Coronary artery (tissue), 2 donors: ENCODE results near the gene FSHR.

Source experiments
- DNase-seq: peaks from one replicate; pipeline ENCODE4 v3.0.0-alpha.2; 2017; ENCODE audit warnings: low spot score
- H3K27ac ChIP-seq, 2 donors: fragments of 200-600 bp; sonication (generic); one replicate each; pipeline ENCODE4 v1.5.1; 2016 to 2019
- H3K4me3 ChIP-seq: fragments of 200-600 bp; sonication (generic); 2 replicates; pipeline ENCODE4 v1.5.1; 2016; ENCODE audit warnings: mild to moderate bottlenecking, moderate library complexity
- CTCF ChIP-seq: fragments of 200-600 bp; sonication (generic); IDR thresholded peaks from one replicate; pipeline ENCODE4 v1.5.1; 2019; ENCODE audit warnings: antibody characterized with exemption

Gene FSHR

GRCh38 chr2:48938231-48938630, 216.1 kb downstream of the FSHR start:
- Histone ChIP-seq H3K27ac (no peak overlapping the region), H3K4me3 (no peak overlapping the region)
- TF ChIP-seq CTCF, result no peak
- no peak for DNase-seq

GRCh38 chr2:48934807-48935206, 219.5 kb downstream of the FSHR start:
- TF ChIP-seq CTCF, result no peak
- no peak for DNase-seq
- Histone ChIP-seq H3K27ac (no peak overlapping the region), H3K4me3 (no peak overlapping the region)

- DNase-seq, result no peak
- no peak overlapping the region for H3K4me3 ChIP-seq
- no peak overlapping the region for H3K27ac ChIP-seq
- no peak for TF ChIP-seq CTCF
Measured at GRCh38 chr2:48933828-48934497, 220.4 kb downstream of the FSHR start.

GRCh38 chr2:48932667-48933066, 221.6 kb downstream of the FSHR start:
- Histone ChIP-seq H3K27ac (no peak overlapping the region), H3K4me3 (no peak overlapping the region)
- DNase-seq, result no peak
- TF ChIP-seq CTCF, result no peak

GRCh38 chr2:48929571-48930301, 224.6 kb downstream of the FSHR start:
- H3K4me3 ChIP-seq, result no peak overlapping the region
- H3K27ac ChIP-seq, result no peak overlapping the region
- no peak for TF ChIP-seq CTCF
- no peak for DNase-seq

- H3K27ac ChIP-seq, result no peak overlapping the region
- DNase-seq, result no peak
- no peak overlapping the region for H3K4me3 ChIP-seq
- TF ChIP-seq CTCF, result no peak
Measured at GRCh38 chr2:48927355-48927754, 227.0 kb downstream of the FSHR start.

- Histone ChIP-seq H3K4me3 (no peak overlapping the region), H3K27ac (no peak overlapping the region)
- DNase-seq, result no peak
- no peak for TF ChIP-seq CTCF
Measured at GRCh38 chr2:48915884-48916283, 238.4 kb downstream of the FSHR start.
